SJSA1 (cell line): ENCODE results near the gene TKFC. TPM values are rescaled to one million over a fixed set of nuclear protein-coding genes. Genes with fewer than 3 reads are reported as not detected.
"Not testable (repeated sequence)": the region's sequence is repeated elsewhere in the genome, so short reads cannot be mapped to it uniquely, and the experiment has no call there.

ENCODE experiments used
- DNase-seq, 2 experiments: peaks; one replicate each; pipeline ENCODE4 v3.0.0-alpha.2; 2015 to 2020; ENCODE audit warnings: low spot score in 2 of 2, low read depth in 1 of 2
- H3K27ac ChIP-seq: fragments of 250-450 bp; sonication (Bioruptor Pico); 2 replicates; pipeline ENCODE4 v1.5.1; 2020; ENCODE audit warnings: mild to moderate bottlenecking, moderate library complexity
- H3K27me3 ChIP-seq: fragments of 250-450 bp; sonication (Bioruptor Pico); replicated peaks from 2 replicates; pipeline ENCODE4 v1.5.1; 2020; ENCODE audit warnings: mild to moderate bottlenecking, moderate library complexity
- H3K36me3 ChIP-seq: fragments of 250-450 bp; sonication (Bioruptor Pico); 2 replicates; pipeline ENCODE4 v1.5.1; 2020; ENCODE audit warnings: mild to moderate bottlenecking
- H3K4me1 ChIP-seq: fragments of 250-450 bp; sonication (Bioruptor Pico); replicated peaks from 2 replicates; pipeline ENCODE4 v1.6.1; 2021; ENCODE audit warnings: mild to moderate bottlenecking
- H3K4me3 ChIP-seq: fragments of 250-450 bp; sonication (Bioruptor Pico); 2 replicates; pipeline ENCODE4 v1.5.1; 2020; ENCODE audit warnings: mild to moderate bottlenecking
- H3K9me3 ChIP-seq: fragments of 250-450 bp; sonication (Bioruptor Pico); replicated peaks from 2 replicates; pipeline ENCODE4 v1.5.1; 2020; ENCODE audit warnings: mild to moderate bottlenecking
- total RNA-seq: library from RNA; depleted of rRNA; stranded (reverse); fragments of >200 nt; shearing (Covaris generic); gene quantifications from 2 replicates; pipeline ENCODE4 v1.2.3, GENCODE V29; 2014; rRNA removed

TKFC gene
- total RNA-seq, 1 experiment from 2014 or later, result 28.5 TPM

DNA sequence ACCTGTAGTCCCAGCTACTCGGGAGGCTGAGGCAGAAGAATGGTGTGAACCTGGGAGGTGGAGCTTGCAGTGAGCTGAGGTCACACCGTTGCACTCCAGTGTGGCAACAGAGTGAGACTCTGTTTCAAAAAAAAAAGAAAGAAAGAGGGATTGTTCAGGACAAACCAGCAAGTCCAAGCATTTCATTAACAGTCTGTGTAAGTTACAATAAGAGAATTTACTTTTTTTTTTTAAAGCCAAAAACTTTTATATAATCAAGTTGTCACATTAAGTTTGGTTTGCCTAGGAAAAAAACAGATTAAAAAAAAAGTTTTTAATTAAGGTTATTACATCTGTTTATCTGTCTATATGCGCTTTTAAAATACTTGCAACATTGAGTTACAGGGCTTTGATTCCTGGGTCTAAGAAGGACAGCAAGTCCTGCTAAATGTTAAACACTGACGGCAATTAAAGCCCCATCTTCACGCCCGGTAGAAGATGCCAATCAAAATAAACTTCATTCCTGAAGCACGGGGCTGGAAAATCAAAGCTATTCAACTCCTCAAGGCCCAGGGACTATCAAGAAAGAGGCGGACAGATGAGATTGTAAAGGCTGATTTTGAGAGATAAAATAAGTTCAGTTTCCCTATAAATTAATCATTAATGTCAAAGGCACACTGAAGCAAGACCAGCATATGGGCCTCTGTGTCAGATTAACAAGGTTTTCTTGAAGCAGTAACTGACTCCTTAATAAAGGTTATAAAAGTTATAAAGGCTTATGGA is 39.8 kb downstream of the TKFC start:
- DNase-seq, result no peak
- Histone ChIP-seq H3K27me3 (no peaks in the 10 kb centered on the region), H3K9me3 (0 out of 2 replicates have a peak, but pooled peaks cover 3% of the 10 kb centered on the region), H3K4me1 (peaks cover 48% of the 10 kb centered on the region), H3K36me3 (peaks cover 73% of the 10 kb centered on the region), H3K27ac (no peak overlapping the region), H3K4me3 (no peak overlapping the region)

DNA sequence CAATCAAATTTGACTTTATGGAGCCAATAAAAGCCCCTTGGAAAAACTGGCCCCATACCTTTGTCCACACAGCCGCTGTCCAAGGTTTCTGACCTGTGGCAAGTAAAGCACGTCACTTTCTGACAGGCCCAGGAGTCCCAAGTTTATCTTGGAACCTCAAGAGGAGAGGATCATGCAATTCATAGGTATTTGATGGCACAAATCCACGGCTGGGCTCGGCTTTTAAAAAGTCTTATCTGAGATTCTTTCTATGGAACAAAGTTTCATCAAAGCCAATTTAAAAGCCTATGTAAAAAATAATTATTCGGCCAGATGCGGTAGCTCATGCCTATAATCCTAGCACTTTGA is 42.7 kb downstream of the TKFC start:
- DNase-seq, result no peak
- Histone ChIP-seq H3K27me3 (no peaks in the 10 kb centered on the region), H3K27ac (no peak overlapping the region)

DNA sequence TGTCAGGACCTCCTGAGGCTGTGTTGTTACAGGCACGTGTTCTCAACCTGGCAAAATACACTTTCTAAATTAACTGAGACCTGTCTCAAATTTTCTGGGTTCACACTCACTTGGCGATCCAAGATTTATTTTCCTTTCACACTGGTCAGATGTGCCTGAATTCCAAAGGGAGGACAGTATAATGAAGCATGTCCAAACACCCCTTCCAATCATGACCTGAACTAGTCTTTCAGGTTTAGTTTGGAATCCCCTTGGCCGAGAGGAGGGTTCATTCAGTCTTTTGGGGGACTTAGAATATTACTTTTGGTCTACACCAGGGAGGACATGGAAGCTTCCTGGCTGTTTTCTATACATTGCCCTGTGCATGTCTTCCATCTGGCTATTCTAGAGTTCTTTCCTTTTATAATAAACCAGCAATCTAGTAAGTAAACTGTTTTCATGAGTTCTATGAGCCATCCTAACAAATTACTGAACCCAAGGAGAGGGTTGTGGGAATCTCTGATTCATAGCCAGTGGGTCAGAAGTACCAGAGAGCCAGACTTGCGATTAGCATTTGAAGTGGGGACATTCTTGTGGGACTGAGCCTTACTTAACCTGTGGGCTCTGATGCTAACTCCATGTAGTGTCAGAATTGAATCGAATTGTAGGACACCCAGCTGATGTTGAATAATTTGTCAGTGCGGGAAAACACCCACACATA is 44.6 kb downstream of the TKFC start:
- Histone ChIP-seq H3K4me1 (peaks cover 30% of the 10 kb centered on the region), H3K4me3 (no peak overlapping the region), H3K27me3 (no peaks in the 10 kb centered on the region), H3K9me3 (no peaks in the 10 kb centered on the region), H3K27ac (peak overlapping the region; percentile 59), H3K36me3 (peaks cover 37% of the 10 kb centered on the region)
- peak in 1 of 2 experiments; percentile 52 for DNase-seq

More for the DNA sequence above, 42.7 kb downstream of the TKFC start:
- Histone ChIP-seq H3K9me3 (0 out of 2 replicates have a peak, but pooled peaks cover 3% of the 10 kb centered on the region), H3K4me1 (peaks cover 39% of the 10 kb centered on the region), H3K4me3 (no peak overlapping the region), H3K36me3 (peaks cover 53% of the 10 kb centered on the region)

DNA sequence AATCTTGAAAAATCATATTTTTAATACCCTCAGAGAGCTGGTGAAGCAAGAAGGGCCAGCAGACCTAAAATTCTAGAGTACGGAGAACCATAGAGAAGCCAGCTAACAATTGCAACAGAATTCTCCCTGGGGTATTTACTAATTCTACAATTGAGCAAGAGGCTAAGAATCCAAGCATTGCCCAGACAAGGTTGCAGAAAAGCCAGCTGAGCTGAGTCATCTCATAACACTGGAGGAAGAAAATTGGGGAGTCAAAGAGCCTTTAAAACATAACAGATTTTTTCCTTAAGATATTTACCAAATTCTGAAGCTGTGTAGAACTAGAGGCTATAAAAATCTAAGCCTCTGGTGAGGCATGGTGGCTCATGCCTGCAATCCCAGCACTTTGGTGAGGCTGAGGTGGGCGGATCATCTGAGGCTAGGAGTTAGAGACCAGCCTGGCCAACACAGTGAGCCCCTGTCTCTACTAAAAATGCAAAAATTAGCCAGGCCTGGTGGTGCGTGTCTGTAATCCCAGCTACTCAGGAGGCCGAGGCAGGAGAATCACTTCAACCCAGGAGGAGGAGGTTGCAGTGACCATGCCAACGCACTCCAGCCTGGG is 45.8 kb downstream of the TKFC start:
- no peaks in the 10 kb centered on the region for H3K27me3 ChIP-seq
- H3K9me3 ChIP-seq, result no peaks in the 10 kb centered on the region
- peaks cover 30% of the 10 kb centered on the region for H3K36me3 ChIP-seq
- H3K27ac ChIP-seq, result peak overlapping the region; percentile 59
- H3K4me3 ChIP-seq, result no peak overlapping the region
- DNase-seq, result peak; percentile 80 to 85
- peaks cover 30% of the 10 kb centered on the region for H3K4me1 ChIP-seq

DNA sequence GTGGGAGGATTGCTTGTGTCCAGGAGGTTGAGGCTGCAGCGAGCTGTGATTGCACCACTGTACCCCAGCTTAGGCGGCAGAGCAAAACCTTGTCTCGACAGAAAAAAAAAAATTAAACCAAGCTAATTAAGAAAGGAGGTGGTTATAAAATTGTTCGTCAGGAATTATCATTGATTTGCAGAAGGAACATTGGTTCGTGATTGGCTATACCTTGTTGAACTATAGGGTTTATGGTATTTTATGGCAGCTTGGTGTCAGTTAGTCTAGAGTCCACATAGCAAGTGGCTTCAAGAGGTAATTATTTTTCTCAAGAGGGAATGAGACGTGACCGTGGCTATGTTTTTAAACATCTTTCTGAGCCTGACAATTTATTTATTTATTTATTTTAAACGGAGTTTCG is 47.9 kb downstream of the TKFC start:
- H3K27ac ChIP-seq, result no peak overlapping the region
- H3K9me3 ChIP-seq, result no peaks in the 10 kb centered on the region

DNA sequence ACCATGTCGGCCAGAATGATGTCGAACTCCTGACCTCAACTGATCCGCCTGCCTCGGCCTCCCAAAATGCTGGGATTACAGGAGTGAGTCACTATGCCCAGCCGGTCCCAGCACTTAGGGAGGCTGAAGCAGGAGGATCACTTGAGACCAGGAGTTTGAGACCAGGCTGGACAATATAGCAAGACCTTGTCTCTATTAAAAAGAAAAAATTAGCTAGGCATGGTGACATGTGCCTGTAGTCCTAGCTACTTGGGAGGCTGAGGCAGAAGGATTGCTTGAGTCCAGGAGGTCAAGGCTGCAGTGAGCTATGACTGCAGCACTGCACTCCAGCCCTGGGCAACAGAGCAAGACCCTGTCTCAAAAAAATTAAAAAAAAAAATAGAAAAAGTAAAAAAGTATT is 50.8 kb downstream of the TKFC start:
- H3K36me3 ChIP-seq, H3K9me3 ChIP-seq, H3K4me3 ChIP-seq, H3K27ac ChIP-seq, DNase-seq, H3K27me3 ChIP-seq: not testable (repeated sequence)
- peaks cover 10% of the 10 kb centered on the region for H3K4me1 ChIP-seq

More for the DNA sequence above, 47.9 kb downstream of the TKFC start:
- H3K4me3 ChIP-seq, result no peak overlapping the region
- H3K36me3 ChIP-seq, result peaks cover 14% of the 10 kb centered on the region
- no peaks in the 10 kb centered on the region for H3K27me3 ChIP-seq
- H3K4me1 ChIP-seq, result peaks cover 30% of the 10 kb centered on the region
- no peak for DNase-seq

DNA sequence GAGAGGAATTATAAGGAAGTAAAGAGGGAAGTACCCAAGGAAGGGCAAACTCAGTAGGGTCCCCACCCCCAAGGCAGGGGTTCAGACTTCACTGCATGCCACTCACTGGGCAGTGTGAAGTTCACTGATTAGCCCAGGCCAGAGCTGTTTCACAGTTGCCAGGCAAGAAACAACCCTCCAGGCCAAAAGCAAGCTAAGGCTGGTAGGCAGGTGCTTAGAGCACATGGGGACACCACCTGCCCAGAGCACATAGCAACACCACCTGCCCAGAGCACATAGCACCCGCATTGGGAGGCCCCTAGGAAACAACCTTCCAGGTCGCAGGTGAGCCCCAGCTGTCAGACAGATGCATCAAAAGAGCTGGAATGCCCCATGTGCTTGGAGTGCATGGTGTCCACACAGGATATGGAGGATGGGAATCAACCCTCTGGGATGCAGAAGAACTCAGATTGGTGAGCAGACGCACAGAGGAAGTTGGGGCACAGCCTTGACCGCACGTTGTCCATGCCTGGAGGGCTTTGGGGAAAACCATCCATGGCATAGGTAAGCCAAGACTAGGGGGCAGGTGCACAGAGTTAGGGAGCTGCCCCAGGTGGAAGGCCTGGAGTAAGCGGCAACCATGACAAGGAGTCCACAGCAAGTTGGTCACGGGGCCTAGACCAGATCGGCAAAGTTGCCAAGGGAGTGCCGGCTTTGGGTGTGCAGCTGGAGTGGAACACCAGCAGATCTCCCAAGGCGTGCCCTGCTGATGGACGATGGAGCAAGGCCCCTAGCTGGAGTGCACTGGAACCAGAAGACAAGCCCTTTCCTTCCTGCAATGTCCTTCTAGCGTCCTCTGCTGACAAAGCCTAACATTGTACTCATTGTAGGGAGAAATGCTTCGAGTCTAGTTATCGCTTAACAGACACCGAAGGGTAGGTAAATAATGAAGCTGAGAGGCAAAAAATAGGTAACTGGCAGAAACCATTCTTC is 51.5 kb downstream of the TKFC start:
- H3K4me3 ChIP-seq, result no peak overlapping the region
- H3K9me3 ChIP-seq, result no peaks in the 10 kb centered on the region
- H3K27ac ChIP-seq, result no peak overlapping the region
- H3K36me3 ChIP-seq, result no peaks in the 10 kb centered on the region
- peak in 1 of 2 experiments; percentile 52 for DNase-seq
- no peaks in the 10 kb centered on the region for H3K27me3 ChIP-seq
- peaks cover 3% of the 10 kb centered on the region for H3K4me1 ChIP-seq

DNA sequence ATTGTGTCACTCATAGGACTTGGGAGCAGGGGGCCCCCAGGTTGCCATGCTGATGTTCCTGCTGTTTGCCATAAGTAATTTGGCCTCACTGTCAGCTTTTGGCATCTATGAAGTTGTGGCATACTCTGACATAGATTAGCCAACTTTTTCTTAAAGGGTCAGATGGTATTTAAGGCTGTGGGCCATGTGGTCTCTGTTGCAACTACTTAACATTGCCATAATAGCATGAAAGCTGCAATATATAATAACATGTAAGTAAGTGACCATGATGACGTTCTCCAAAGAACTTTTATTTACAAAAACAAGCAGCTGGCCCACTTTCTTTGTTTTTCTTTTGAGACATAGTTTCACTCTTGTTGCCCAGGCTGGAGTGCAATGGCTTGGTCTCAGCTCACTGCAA is 57.1 kb downstream of the TKFC start:
- Histone ChIP-seq H3K4me3 (no peak overlapping the region), H3K27me3 (no peaks in the 10 kb centered on the region), H3K9me3 (peaks cover 4% of the 10 kb centered on the region; the same call in 1 of the 2 replicates), H3K27ac (no peak overlapping the region), H3K4me1 (peaks cover 7% of the 10 kb centered on the region), H3K36me3 (peaks cover 11% of the 10 kb centered on the region)
- DNase-seq, result no peak

DNA sequence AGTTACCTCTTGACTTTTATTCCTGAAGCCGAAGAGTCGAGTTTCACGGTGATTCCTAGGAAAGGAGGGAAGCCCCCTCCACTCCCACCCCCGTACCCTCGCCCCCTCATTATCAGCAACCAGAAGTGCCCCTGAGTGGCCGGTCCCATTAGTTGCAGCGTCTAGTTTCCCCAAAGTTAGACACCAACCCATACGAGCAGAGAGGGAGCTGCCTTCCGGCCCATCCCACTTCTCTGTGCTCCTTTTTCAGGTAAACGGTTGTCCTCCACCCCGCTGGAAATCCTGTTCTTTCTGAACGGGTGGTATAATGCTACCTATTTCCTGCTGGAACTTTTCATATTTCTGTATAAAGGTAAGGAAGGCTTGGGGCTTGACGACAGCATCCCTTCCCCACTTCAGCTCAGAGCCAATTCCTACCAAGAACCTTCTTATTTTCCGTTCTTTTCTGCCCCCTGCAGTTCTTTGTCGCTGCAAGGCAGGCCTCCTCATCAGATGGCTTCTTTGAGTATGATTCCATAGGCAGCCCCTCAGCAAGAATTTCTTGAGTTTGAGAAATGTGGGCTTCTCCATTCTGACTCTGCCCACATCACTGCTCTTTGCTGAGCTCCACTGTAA is 60.1 kb downstream of the TKFC start:
- H3K4me3 ChIP-seq, result peak overlapping the region; percentile 56
- H3K27ac ChIP-seq, result no peak overlapping the region
- H3K4me1 ChIP-seq, result peaks cover 7% of the 10 kb centered on the region
- no peaks in the 10 kb centered on the region for H3K27me3 ChIP-seq
- peak in 1 of 2 experiments; percentile 41 for DNase-seq
- H3K36me3 ChIP-seq, result peaks cover 30% of the 10 kb centered on the region
- peaks cover 4% of the 10 kb centered on the region; the same call in 1 of the 2 replicates for H3K9me3 ChIP-seq

Other genes with a start within 250 kb of the TKFC start
- gene CD5, start 230.7 kb upstream of the TKFC start, total RNA-seq, result not detected in 2 replicates
- gene VPS37C, start 171.8 kb upstream of the TKFC start, total RNA-seq, result 22.2 and 29.9 TPM in 2 replicates
- not detected in 2 replicates for gene PGA3, start 129.7 kb upstream of the TKFC start, total RNA-seq
- gene PGA4, start 110.9 kb upstream of the TKFC start, total RNA-seq, result not detected in 2 replicates
- not detected in 2 replicates for gene PGA5, start 92.1 kb upstream of the TKFC start, total RNA-seq
- 0.03 and 0.26 TPM in 2 replicates for gene VWCE, start 37.9 kb upstream of the TKFC start, total RNA-seq
- 188 and 303 TPM in 2 replicates for gene DDB1, start 123 bp upstream of the TKFC start, total RNA-seq
- 51.4 and 60.1 TPM in 2 replicates for gene CYB561A3, start 28.7 kb downstream of the TKFC start, total RNA-seq
- 46.1 and 65.4 TPM in 2 replicates for gene TMEM138, start 29.1 kb downstream of the TKFC start, total RNA-seq
- 24.4 and 26.3 TPM in 2 replicates for gene TMEM216, start 59.4 kb downstream of the TKFC start, total RNA-seq
- 18.0 and 39.7 TPM in 2 replicates for gene CPSF7, start 96.7 kb downstream of the TKFC start, total RNA-seq
- 70.6 and 71.9 TPM in 2 replicates for gene SDHAF2, start 96.9 kb downstream of the TKFC start, total RNA-seq
- not detected in 2 replicates for gene LRRC10B, start 175.5 kb downstream of the TKFC start, total RNA-seq
- not detected in 2 replicates for gene SYT7, start 247.8 kb downstream of the TKFC start, total RNA-seq